Bronchial epithelial cell (primary cell): ENCODE measurements around the gene ITIH1. TPM values are rescaled to one million over a fixed set of nuclear protein-coding genes. Genes with fewer than 3 reads are reported as not detected.
A peak's percentile ranks its signal among the peaks of the same experiment; 100 is the strongest.

Source experiments
- DNase-seq: peaks from one replicate; pipeline ENCODE4 v3.0.0-alpha.2; 2010; ENCODE audit warnings: low read depth
- FAIRE-seq: peaks from 2 replicates; lab custom pipeline; 2011; peaks lifted over from hg19 to GRCh38; lab: Jason Lieb, UNC
- H3K27me3 ChIP-seq: 2 replicates; pipeline ENCODE4 v1.5.1; 2011; ENCODE audit warnings: low read length; ENCODE audit not compliant: control insufficient read depth, insufficient read depth
- H3K36me3 ChIP-seq: 2 replicates; pipeline ENCODE4 v1.5.1; 2011; ENCODE audit warnings: low read length; ENCODE audit not compliant: control insufficient read depth, insufficient read depth
- H3K4me3 ChIP-seq: 2 replicates; pipeline ENCODE4 v1.5.1; 2011; ENCODE audit warnings: mild to moderate bottlenecking, low read depth, low read length, control low read depth
- CTCF ChIP-seq: IDR thresholded peaks from 2 replicates; pipeline ENCODE4 v1.5.1; 2011; ENCODE audit warnings: mild to moderate bottlenecking, moderate library complexity, low read length, control low read depth, inconsistent platforms; ENCODE audit not compliant: insufficient read depth, severe bottlenecking
- total RNA-seq: library from RNA; depleted of rRNA; stranded (reverse); fragments of >200 nt; gene quantifications from 2 replicates; pipeline ENCODE4 v1.2.1, GENCODE V29; 2014

Gene ITIH1
- total RNA-seq, 1 donor from 2014 or later: not detected

- peak overlapping the region; percentile 87 for H3K4me3 ChIP-seq
- peaks cover 2% of the 10 kb centered on the region for H3K36me3 ChIP-seq
- no peak for DNase-seq
- FAIRE-seq: no peak
- H3K27me3 ChIP-seq: no peaks in the 10 kb centered on the region
- TF ChIP-seq CTCF: no peak
These were observed 6.1 kb upstream of the ITIH1 start for GRCh38 chr3:52771334-52771681.

GRCh38 chr3:52771702-52772101 is 5.7 kb upstream of the ITIH1 start:
- Histone ChIP-seq H3K27me3 (no peaks in the 10 kb centered on the region), H3K4me3 (no peak overlapping the region), H3K36me3 (peaks cover 2% of the 10 kb centered on the region)
- TF ChIP-seq CTCF: no peak
- DNase-seq: no peak
- FAIRE-seq: no peak

- DNase-seq (no peak), FAIRE-seq (no peak)
- H3K36me3 ChIP-seq: no peaks in the 10 kb centered on the region
These were observed 3.9 kb upstream of the ITIH1 start for GRCh38 chr3:52773361-52774065.

GRCh38 chr3:52774066-52774713 is 3.2 kb upstream of the ITIH1 start:
- Histone ChIP-seq H3K27me3 (no peaks in the 10 kb centered on the region), H3K4me3 (no peak overlapping the region), H3K36me3 (no peaks in the 10 kb centered on the region)
- TF ChIP-seq CTCF: no peak
- DNase-seq (no peak), FAIRE-seq (no peak)

More at GRCh38 chr3:52773361-52774065, 3.9 kb upstream of the ITIH1 start:
- Histone ChIP-seq H3K27me3 (no peaks in the 10 kb centered on the region), H3K4me3 (no peak overlapping the region)
- TF ChIP-seq CTCF: no peak

GRCh38 chr3:52774901-52775864 is 2.2 kb upstream of the ITIH1 start:
- TF ChIP-seq CTCF: no peak
- Histone ChIP-seq H3K4me3 (no peak overlapping the region), H3K36me3 (no peaks in the 10 kb centered on the region), H3K27me3 (no peaks in the 10 kb centered on the region)
- DNase-seq (no peak), FAIRE-seq (no peak)
